HCT116 (cell line): ENCODE measurements around the gene PWP1. TPM values are rescaled to one million over a fixed set of nuclear protein-coding genes. Genes with fewer than 3 reads are reported as not detected.

ENCODE experiments used
- CBX3 ChIP-seq: IDR thresholded peaks from 2 replicates; pipeline ENCODE4 v1.6.1; 2012; ENCODE audit warnings: low read depth
- EGR1 ChIP-seq: IDR thresholded peaks from 2 replicates; pipeline ENCODE4 v1.6.1; 2012; ENCODE audit warnings: low read depth
- FOSL1 ChIP-seq: IDR thresholded peaks from 2 replicates; pipeline ENCODE4 v1.6.1; 2012; ENCODE audit warnings: low read depth
- POLR2A ChIP-seq: IDR thresholded peaks from 2 replicates; pipeline ENCODE4 v1.7.0; 2011; ENCODE audit warnings: borderline replicate concordance; ENCODE audit not compliant: insufficient read depth, insufficient read length; ENCODE audit errors: extremely low read depth
- POLR2AphosphoS5 ChIP-seq: IDR thresholded peaks from 2 replicates; pipeline ENCODE4 v1.6.1; 2011; ENCODE audit warnings: mild to moderate bottlenecking, low read depth, low read length, moderate library complexity
- RAD21 ChIP-seq: IDR thresholded peaks from 2 replicates; pipeline ENCODE4 v1.6.1; 2012; ENCODE audit warnings: low read depth, mild to moderate bottlenecking
- REST ChIP-seq: IDR thresholded peaks from 2 replicates; pipeline ENCODE4 v1.6.1; 2012; ENCODE audit warnings: low read depth
- SIN3A ChIP-seq: IDR thresholded peaks from 2 replicates; pipeline ENCODE4 v1.6.1; 2012; ENCODE audit warnings: low read depth
- ZBTB33 ChIP-seq: IDR thresholded peaks from 2 replicates; pipeline ENCODE4 v1.6.1; 2011; ENCODE audit warnings: mild to moderate bottlenecking, low read length, moderate library complexity; ENCODE audit not compliant: insufficient replicate concordance; ENCODE audit errors: extremely low read depth
- ZFX ChIP-seq: fragments of 450-650 bp; IDR thresholded peaks from 2 replicates; pipeline ENCODE4 v1.6.1; 2017
- total RNA-seq: library from RNA; stranded (reverse); gene quantifications from one replicate; pipeline ENCODE4 v1.2.1, GENCODE V29; 2021; ENCODE audit not compliant: unreplicated experiment

Gene PWP1
- total RNA-seq, 1 experiment from 2014 or later, result 48.2 TPM

GRCh38 chr12:107760809-107761501 lies 75.4 kb downstream of the PWP1 start, which contains the start of gene PRDM4 (continued):
- peak; percentile 88 for TF ChIP-seq ZBTB33
- TF ChIP-seq RAD21, result 0 out of 2 replicates have a peak, but pooled peaks have one; percentile 25
- TF ChIP-seq ZFX, result peak; percentile 98
- TF ChIP-seq CBX3, result no peak; the same call in 1 of the 2 replicates
- peak; percentile 95 for TF ChIP-seq POLR2AphosphoS5
- TF ChIP-seq FOSL1, result no peak
- TF ChIP-seq POLR2A, result peak; percentile 66
- TF ChIP-seq EGR1, result no peak
- TF ChIP-seq REST, result no peak
- no peak; the same call in 1 of the 2 replicates for TF ChIP-seq SIN3A
